NCI-H226 (cell line): Measurements from ENCODE around the gene MBNL2.
A peak's percentile ranks its signal among the peaks of the same experiment; 100 is the strongest.

Source experiments
- DNase-seq: peaks from one replicate; pipeline ENCODE4 v3.0.0-alpha.2; 2015

Gene MBNL2

GRCh38 chr13:97255515-97256021 lies 33.4 kb downstream of the MBNL2 start:
- DNase-seq = no peak

GRCh38 chr13:97256343-97256783 lies 34.2 kb downstream of the MBNL2 start:
- DNase-seq = peak; percentile 99

DNA sequence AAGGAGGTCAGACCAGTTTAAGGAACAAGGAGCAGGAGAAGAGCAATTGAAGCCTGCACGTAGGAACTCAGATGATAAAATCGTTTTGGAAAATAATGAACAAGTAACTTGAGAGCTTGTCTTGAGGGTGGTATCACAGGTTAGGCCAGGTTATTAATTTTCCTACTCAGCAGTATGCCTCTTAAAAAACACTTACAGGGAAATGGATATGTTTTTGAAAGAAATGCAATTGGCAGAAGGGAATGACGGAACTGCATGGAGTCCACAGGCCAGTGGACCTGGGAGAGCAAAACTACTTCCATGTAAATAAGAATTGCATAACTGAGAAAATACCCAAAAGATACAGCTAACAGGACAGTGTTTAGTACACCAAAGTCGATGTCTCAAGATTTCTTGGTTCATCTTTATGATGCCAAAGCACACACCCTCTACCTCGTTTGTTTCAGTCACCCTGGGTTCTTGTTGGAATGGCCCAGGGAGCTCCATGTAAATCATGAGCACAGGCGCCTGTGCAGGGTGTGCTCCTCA lies 35.2 kb downstream of the MBNL2 start:
- no peak for DNase-seq

DNA sequence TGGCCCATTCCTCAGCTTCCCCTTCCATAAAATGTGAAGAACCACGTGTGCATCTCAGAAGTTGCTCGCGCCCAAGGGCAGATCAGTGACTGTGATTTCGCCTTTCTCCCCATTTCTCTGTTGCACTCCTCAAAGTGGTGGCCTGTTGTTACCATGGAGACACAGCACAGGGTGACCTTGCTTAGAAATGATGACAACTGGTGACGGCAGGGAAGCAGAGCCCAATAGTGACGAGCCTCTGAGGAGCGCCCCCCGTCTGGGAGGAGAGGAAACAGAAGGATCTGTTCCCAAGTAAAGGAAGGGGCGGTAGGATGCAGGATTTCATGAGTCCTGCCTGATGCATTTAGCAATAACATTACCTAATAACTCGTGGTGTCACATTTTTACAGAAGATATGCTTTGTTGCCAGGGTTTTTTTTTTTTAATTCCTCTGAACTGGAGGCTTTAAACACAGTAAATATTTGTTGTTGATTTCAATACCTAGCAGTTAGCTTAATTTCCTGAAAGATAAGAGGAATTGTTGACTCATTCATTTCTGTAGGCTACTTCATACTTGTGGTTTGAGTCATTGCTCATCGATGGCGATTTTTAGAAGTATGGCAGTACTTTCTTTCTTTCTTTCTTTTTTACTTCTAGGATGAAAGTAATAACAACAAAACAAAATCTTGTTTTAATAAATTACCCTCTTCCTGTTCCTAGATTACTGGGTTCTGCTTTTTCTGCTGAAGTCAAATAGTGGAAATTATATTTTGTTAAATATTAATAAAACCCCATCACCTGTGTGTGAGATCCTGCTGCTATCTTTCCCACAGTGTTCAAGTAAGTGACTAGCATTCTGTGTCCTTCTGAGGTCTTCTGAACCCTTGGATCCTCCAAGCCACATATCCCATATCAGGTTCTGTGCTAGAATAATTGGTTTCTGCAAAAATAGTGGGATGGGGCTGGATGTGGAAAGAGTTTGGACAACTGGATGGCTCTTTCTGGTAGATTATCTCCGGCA lies 36.0 kb downstream of the MBNL2 start:
- peak; percentile 89 for DNase-seq

DNA sequence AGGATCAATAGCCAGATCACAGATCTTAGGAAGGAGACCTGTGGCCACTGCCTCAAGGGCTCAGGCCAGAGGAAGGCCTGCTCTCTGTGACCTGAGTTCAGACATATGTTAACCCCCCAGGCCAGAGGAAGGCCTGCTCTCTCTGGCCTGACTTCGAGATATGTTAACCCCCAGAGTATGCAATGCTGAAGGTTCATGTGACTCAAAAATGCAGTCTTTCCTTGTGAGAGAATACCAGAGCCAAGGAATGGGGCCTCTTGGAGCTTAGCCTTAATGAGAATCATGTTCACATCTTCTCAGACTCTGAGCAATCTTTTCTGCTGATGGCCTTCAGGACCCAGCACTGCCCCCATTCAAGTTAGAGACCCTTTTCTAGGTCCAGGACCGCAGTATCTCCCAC lies 36.7 kb downstream of the MBNL2 start:
- DNase-seq = peak; percentile 59

- no peak for DNase-seq
These were observed 37.3 kb downstream of the MBNL2 start for GRCh38 chr13:97259410-97259797.

GRCh38 chr13:97259798-97260714 lies 37.9 kb downstream of the MBNL2 start:
- DNase-seq = peak; percentile 83

- DNase-seq = no peak
These were observed 39.3 kb downstream of the MBNL2 start for GRCh38 chr13:97261254-97262005.

DNA sequence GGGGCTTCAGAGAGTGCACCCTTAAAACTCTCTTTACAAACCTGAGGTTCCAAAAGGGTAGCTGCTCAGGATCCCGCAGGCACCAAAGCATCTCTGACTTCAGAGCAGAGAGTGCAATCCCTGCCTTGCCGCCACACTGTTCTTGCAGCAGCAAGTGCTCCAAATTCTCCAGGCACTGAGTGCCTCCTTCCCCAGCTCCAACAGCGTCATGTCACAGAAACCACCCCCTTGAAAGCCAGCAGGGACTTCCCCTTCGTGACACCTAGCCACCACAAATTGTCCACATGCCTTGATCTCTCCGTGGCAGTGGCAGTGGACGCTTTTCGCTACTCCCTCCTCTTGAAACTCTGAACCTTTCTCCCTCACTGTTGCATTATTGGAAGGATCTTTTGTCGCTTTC lies 39.9 kb downstream of the MBNL2 start:
- no peak for DNase-seq

DNA sequence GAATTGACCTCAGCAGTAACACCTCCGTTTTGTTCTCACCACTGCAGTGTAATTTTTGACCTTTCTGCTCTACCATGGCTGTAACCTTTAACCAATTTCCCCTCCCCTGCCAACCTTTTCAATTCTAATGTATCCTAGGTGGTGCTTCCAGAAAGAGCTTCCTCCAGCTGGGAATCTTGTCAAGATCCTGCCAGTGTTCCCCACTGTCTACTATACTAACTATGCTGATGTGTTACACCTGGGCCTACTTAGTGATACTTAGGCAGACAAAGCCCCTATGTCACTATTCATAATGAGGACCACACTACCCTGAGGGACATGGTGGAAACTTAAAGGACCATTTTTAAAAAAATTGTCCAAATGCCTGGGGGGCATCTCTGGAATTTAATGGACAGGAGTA lies 41.0 kb downstream of the MBNL2 start:
- DNase-seq = no peak

GRCh38 chr13:97264663-97265062 lies 42.5 kb downstream of the MBNL2 start:
- no peak for DNase-seq

- DNase-seq = no peak
These were observed 44.2 kb downstream of the MBNL2 start for GRCh38 chr13:97266332-97266731.

DNA sequence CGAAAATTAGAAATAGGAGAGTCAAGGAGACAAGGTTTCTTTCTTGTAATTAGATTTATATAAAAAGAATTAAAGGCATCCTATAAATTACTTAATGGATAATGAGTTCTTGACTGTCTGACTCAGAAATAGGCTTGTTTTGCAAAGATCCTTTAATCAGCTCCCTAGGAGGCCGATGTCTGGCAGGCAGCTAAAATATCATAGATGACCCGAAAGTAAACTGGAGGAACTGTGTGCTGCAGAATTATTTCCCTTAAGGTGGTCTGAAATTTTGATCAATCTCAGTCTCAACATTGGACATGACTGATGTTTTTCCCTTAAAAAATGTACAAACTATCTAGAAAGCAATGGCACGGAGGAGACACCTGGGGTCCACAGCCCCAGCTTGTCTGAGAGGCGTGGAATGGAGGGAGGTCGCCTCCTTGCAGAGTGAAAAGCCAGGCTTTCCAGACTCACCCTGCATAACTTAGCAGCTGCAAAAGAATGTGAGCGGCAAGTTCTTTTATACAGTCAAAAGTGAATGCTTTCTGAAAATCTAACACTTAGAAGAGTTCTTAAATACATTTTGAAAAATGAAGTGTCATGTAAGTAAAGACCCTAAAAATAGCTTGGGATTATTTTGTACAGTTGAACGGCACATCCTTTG lies 44.8 kb downstream of the MBNL2 start:
- no peak for DNase-seq

DNA sequence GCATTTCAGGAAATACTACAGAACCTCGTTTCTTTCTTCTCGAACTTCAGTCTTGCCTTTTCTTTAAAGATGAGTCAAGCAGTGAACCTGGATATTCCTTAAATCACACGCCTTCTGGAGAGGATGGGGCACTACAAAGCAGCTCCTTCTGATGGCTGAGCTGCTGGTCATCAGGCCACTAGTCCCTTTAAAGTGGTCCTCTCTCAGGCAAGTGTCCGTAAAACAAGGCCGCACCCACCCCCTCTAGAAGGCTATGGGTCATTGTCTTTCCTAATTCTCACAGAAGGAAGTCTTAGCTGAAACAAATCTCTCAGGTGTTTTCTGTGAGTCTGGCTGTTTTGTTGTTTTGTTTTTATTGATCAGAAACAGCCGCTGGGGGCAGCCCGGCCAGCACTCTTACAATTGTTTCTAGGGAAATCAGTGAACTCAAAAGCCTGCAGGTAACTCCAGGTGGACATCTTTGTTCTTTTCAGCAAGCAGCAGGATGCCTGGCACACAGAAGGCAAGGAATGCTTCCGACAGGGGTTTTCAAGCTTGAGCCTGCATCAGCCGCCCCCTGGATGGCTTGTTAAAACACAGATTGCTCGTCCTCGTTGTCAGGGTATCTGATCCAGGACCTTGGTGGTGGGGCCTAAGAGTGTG lies 45.4 kb downstream of the MBNL2 start:
- no peak for DNase-seq

DNA sequence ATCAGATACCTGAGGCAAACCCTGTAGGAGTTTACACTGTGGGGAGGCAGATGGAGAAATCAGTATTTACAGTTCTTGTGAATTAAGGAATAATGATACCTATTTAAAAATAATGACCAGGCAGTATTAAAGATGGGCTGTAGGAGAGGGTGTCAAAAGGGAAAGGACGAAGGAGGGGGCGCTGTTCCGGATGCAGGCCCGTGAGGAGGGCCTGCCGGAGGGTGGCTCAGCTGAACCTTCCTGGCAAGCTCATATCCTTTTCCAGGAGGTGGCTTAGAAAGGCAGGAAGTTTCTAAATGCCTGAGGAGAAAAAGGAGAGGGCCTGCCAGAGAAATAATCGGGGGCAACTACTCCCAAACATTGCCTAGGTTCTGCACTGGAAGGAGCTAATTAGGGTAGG lies 46.6 kb downstream of the MBNL2 start:
- no peak for DNase-seq

DNA sequence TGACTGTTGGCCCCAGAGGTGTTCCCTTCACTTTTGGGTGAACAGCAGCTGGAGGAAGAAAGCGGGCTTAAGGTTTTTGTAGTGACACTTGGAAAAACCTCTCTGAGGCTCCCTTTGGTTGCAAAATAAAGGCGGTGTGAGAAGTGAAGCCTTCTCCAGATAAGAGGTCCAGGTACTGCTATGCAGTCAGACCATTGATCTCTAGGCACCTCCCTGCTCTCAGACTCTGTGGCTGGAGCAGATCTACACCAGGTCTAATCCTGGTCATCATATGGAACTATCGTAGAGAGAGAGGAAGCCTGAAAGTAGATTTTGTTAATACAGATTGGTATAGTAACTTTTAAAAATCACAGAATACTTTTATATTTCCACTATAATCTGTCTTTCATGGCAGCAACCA lies 47.5 kb downstream of the MBNL2 start:
- DNase-seq = no peak

DNA sequence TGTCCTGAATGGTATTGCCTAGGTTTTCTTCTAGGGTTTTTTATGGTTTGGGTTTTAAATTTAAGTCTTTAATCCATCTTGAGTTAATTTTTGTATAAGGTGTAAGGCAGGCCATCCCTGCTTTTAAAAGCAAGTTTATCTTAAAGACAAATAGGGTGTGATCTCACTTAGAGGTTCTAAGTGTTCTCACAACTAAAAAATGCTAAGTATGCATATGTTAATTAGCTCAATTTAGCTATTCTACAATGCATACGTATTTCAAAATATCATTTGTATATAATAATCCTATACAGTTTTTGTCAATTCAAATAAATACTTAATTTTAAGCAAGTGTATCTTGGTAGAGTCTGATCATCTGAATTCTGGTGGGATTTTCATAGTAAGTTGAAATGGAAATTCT lies 50.4 kb downstream of the MBNL2 start:
- no peak for DNase-seq

- no peak for DNase-seq
These were observed 51.3 kb downstream of the MBNL2 start for GRCh38 chr13:97273341-97273831.

DNA sequence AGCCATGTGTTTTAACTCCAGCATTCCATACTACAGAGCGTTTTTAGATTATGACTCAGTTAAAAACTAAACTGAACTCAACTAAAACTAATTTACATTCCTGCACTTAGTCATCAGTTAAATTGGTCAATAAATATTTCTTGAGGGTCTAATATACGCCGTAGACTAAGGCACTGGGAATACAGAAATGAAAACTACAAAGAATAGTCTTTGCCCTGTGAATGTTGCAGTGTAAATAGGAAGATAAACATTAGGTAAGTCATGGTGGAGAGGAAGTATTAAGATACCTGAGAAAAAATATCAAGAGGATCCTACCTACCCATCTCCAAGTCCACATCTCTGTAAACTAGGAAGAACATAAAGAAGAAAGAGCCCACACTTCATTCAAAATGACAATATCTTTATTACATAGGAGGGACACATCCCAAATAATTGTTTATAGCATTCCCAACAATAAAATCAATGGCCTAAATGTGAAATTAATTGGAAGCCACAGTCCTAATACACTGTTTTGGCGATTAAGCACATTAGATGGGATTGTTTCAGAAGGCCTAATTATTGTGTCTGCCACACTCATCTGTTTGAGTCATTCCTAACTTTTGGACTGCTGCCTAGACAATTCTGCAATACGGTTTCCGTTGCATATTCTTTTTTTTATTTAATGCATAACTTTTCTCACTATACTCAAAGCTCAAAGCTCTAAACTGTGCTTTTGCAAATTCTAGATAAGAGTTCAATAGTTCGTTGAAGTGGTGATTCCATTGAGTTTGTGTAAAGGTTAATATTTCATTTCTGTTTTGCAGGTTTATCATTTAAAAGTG lies 52.9 kb downstream of the MBNL2 start:
- peak; percentile 68 for DNase-seq
